ENCODE data around the gene SDR42E1.
"Not testable (repeated sequence)": the region's sequence is repeated elsewhere in the genome, so short reads cannot be mapped to it uniquely, and the experiment has no call there.

SDR42E1 gene

DNA sequence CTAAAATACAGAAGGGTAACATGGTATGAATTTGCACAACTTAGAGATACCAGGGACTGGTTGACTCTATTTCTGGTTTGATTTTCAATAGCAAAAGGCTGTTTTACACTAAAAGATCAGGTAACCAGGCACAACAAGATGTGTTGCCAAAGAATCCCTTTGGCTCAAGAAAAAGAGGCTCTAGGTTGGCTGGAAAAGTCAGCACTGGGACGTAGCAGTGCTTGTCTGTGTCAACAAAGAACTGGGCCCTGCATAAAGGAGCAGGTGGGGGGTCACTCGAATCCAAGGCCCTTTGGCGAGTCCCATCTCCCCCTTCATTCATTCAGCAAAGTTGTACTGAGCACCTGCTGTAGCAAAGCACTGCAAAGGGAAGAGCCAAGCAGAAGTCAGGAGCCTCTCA lies 18.4 kb downstream of the SDR42E1 start:
- no peak for DNase-seq (ENCODE audit: low read depth, low spot score)
- Histone ChIP-seq H3K9me3 (ENCODE audit: insufficient read depth, low read length) (no peaks in the 10 kb centered on the region), H3K9ac (ENCODE audit: insufficient read length, low read depth) (no peak overlapping the region), H3K36me3 (ENCODE audit: insufficient read depth, insufficient read length, low read length) (no peaks in the 10 kb centered on the region), H3K4me1 (ENCODE audit: insufficient read depth, insufficient read length) (no peaks in the 10 kb centered on the region), H3K27me3 (ENCODE audit: insufficient read depth, insufficient read length) (no peaks in the 10 kb centered on the region), H3K4me3 (ENCODE audit: insufficient read length, low read depth) (no peak overlapping the region)
- TF ChIP-seq YY1 (IDR thresholded peaks at IDR 0.05; ENCODE audit: insufficient read depth, insufficient read length) (no peak), SUZ12 (IDR thresholded peaks at IDR 0.05; ENCODE audit: extremely low read depth, insufficient read depth, insufficient read length) (no peak), ZNF274 (IDR thresholded peaks at IDR 0.05; ENCODE audit: low read depth, low read length) (no peak)

DNA sequence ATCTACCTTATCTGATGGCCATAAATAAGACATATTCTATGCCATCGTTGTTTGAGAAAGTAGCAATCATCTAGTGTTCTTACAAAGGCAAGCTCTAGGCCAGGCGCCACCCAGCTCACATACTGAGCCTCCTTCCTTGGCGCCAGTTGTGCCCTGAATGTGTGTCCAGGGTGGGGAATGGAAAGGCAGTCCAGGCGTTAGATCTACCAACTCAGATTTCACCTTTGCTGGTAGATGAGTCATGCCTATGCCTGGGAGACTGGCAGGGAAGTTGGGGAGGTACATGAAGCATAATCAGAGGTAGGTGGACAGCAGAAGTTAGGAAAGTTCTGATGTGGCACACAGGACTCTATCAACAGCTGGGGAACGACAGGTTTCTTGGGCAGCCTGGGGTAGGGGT lies 23.6 kb downstream of the SDR42E1 start:
- DNase-seq (ENCODE audit: low read depth, low spot score) = no peak
- H3K9ac ChIP-seq (ENCODE audit: insufficient read length, low read depth) = no peak overlapping the region
- TF ChIP-seq ZNF274 (IDR thresholded peaks at IDR 0.05; ENCODE audit: low read depth, low read length) = no peak
- TF ChIP-seq SUZ12 (IDR thresholded peaks at IDR 0.05; ENCODE audit: extremely low read depth, insufficient read depth, insufficient read length) = no peak
- TF ChIP-seq YY1 (IDR thresholded peaks at IDR 0.05; ENCODE audit: insufficient read depth, insufficient read length) = no peak
- no peaks in the 10 kb centered on the region for H3K27me3 ChIP-seq (ENCODE audit: insufficient read depth, insufficient read length)
- no peaks in the 10 kb centered on the region for H3K4me1 ChIP-seq (ENCODE audit: insufficient read depth, insufficient read length)
- H3K36me3 ChIP-seq (ENCODE audit: insufficient read depth, insufficient read length, low read length) = no peaks in the 10 kb centered on the region
- H3K4me3 ChIP-seq (ENCODE audit: insufficient read length, low read depth) = no peak overlapping the region
- no peaks in the 10 kb centered on the region for H3K9me3 ChIP-seq (ENCODE audit: insufficient read depth, low read length)

DNA sequence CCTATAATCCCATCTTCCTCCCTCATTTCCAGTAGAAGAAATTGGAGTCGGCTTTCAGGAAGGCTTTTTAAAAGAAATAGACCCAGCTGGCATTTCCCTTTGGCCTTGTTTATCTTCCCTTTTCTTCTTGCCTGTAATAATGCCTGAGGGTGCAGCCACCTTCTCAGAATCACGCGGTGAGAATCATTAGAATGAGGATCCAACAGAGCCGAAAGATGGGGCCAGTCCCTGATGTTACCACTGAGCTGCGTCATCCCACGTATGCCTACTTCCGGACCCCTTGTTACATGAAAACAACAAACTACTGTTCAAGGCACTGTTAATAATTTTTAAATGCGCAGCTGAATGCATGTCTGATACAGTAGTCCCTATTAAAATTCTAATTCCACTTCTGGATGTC lies 24.1 kb downstream of the SDR42E1 start:
- H3K9ac ChIP-seq (ENCODE audit: insufficient read length, low read depth) = no peak overlapping the region
- H3K36me3 ChIP-seq (ENCODE audit: insufficient read depth, insufficient read length, low read length) = no peaks in the 10 kb centered on the region
- no peaks in the 10 kb centered on the region for H3K4me1 ChIP-seq (ENCODE audit: insufficient read depth, insufficient read length)
- no peaks in the 10 kb centered on the region for H3K27me3 ChIP-seq (ENCODE audit: insufficient read depth, insufficient read length)
- no peaks in the 10 kb centered on the region for H3K9me3 ChIP-seq (ENCODE audit: insufficient read depth, low read length)
- no peak for TF ChIP-seq YY1 (IDR thresholded peaks at IDR 0.05; ENCODE audit: insufficient read depth, insufficient read length)
- TF ChIP-seq SUZ12 (IDR thresholded peaks at IDR 0.05; ENCODE audit: extremely low read depth, insufficient read depth, insufficient read length) = no peak
- no peak for TF ChIP-seq ZNF274 (IDR thresholded peaks at IDR 0.05; ENCODE audit: low read depth, low read length)
- DNase-seq (ENCODE audit: low read depth, low spot score) = no peak
- H3K4me3 ChIP-seq (ENCODE audit: insufficient read length, low read depth) = no peak overlapping the region

DNA sequence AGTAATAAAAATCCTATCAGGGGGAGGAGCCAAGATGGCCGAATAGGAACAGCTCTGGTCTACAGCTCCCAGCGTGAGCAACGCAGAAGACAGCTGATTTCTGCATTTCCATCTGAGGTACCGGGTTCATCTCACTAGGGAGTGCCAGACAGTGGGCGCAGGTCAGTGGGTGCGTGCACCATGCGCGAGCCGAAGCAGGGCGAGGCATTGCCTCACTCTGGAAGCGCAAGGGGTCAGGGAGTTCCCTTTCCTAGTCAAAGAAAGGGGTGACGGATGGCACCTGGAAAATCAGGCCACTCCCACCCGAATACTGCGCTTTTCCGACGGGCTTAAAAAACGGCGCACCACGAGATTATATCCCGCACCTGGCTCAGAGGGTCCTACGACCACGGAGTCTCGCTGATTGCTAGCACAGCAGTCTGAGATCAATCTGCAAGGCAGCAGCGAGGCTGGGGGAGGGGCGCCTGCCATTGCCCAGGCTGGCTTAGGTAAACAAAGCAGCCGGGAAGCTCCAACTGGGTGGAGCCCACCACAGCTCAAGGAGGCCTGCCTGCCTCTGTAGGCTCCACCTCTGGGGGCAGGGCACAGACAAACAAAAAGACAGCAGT lies 33.8 kb downstream of the SDR42E1 start:
- H3K4me1 ChIP-seq (ENCODE audit: insufficient read depth, insufficient read length); DNase-seq (ENCODE audit: low read depth, low spot score); H3K36me3 ChIP-seq (ENCODE audit: insufficient read depth, insufficient read length, low read length); H3K4me3 ChIP-seq (ENCODE audit: insufficient read length, low read depth); H3K27me3 ChIP-seq (ENCODE audit: insufficient read depth, insufficient read length); H3K9ac ChIP-seq (ENCODE audit: insufficient read length, low read depth): not testable (repeated sequence)
- peaks cover 48% of the 10 kb centered on the region for H3K9me3 ChIP-seq (ENCODE audit: insufficient read depth, low read length)

GRCh38 chr16:81975637-81976036 lies 35.6 kb downstream of the SDR42E1 start:
- Histone ChIP-seq H3K4me1 (ENCODE audit: insufficient read depth, insufficient read length) (no peaks in the 10 kb centered on the region), H3K27me3 (ENCODE audit: insufficient read depth, insufficient read length) (no peaks in the 10 kb centered on the region), H3K9me3 (ENCODE audit: insufficient read depth, low read length) (peaks cover 66% of the 10 kb centered on the region), H3K4me3 (ENCODE audit: insufficient read length, low read depth) (no peak overlapping the region), H3K9ac (ENCODE audit: insufficient read length, low read depth) (no peak overlapping the region), H3K36me3 (ENCODE audit: insufficient read depth, insufficient read length, low read length) (no peaks in the 10 kb centered on the region)
- TF ChIP-seq YY1 (IDR thresholded peaks at IDR 0.05; ENCODE audit: insufficient read depth, insufficient read length) (no peak), SUZ12 (IDR thresholded peaks at IDR 0.05; ENCODE audit: extremely low read depth, insufficient read depth, insufficient read length) (no peak), ZNF274 (IDR thresholded peaks at IDR 0.05; ENCODE audit: low read depth, low read length) (no peak)
- DNase-seq (ENCODE audit: low read depth, low spot score) = peak; percentile 43

DNA sequence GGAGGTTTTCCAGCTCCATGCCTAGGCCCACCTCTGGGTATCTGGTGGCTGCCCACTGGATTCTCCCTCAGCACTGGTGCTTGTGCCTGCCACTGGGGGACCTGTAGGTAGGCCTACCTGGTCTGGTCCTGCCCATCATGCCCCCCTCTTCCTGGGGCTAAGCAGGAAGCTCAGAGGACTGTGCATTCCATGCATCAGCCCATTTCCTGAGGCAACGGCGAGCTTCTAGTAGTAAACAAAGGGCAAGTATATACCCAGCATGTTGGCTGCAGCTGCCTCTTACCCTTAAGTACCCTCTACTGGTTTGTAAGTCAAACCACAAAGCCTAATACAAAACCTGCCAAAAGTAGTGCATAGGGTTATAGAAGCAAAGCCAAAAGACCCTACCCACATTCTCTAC lies 37.5 kb downstream of the SDR42E1 start:
- Histone ChIP-seq H3K4me3 (ENCODE audit: insufficient read length, low read depth) (no peak overlapping the region), H3K9ac (ENCODE audit: insufficient read length, low read depth) (no peak overlapping the region), H3K27me3 (ENCODE audit: insufficient read depth, insufficient read length) (no peaks in the 10 kb centered on the region), H3K9me3 (ENCODE audit: insufficient read depth, low read length) (peaks cover 76% of the 10 kb centered on the region), H3K4me1 (ENCODE audit: insufficient read depth, insufficient read length) (no peaks in the 10 kb centered on the region), H3K36me3 (ENCODE audit: insufficient read depth, insufficient read length, low read length) (no peaks in the 10 kb centered on the region)
- TF ChIP-seq YY1 (IDR thresholded peaks at IDR 0.05; ENCODE audit: insufficient read depth, insufficient read length) (no peak), ZNF274 (IDR thresholded peaks at IDR 0.05; ENCODE audit: low read depth, low read length) (no peak), SUZ12 (IDR thresholded peaks at IDR 0.05; ENCODE audit: extremely low read depth, insufficient read depth, insufficient read length) (no peak)
- peak; percentile 32 for DNase-seq (ENCODE audit: low read depth, low spot score)

DNA sequence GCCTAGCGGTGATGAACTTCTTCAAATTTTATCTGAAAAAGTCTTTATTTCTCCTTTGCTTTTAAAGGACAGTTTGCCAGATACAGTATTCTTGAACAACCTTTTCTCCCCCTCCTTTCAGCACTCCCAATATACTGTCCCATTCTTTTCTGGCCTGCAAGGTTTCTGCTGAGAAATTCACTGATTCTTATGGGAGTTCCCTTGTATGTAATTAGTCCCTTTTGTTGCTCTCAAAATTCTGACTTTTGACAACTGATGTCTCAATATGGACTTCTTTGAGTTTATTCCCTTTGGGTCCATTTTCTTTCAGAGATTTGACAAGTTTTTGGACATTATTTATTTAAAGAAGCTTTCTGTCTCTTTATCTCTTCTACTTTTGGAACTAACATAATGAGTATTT lies 39.4 kb downstream of the SDR42E1 start:
- no peak for DNase-seq (ENCODE audit: low read depth, low spot score)

More for the DNA sequence above, 39.4 kb downstream of the SDR42E1 start:
- no peak overlapping the region for H3K9ac ChIP-seq (ENCODE audit: insufficient read length, low read depth)
- H3K9me3 ChIP-seq (ENCODE audit: insufficient read depth, low read length) = peaks cover 71% of the 10 kb centered on the region
- H3K4me1 ChIP-seq (ENCODE audit: insufficient read depth, insufficient read length) = no peaks in the 10 kb centered on the region
- H3K4me3 ChIP-seq (ENCODE audit: insufficient read length, low read depth) = no peak overlapping the region
- H3K36me3 ChIP-seq (ENCODE audit: insufficient read depth, insufficient read length, low read length) = no peaks in the 10 kb centered on the region
- H3K27me3 ChIP-seq (ENCODE audit: insufficient read depth, insufficient read length) = no peaks in the 10 kb centered on the region
- TF ChIP-seq SUZ12 (IDR thresholded peaks at IDR 0.05; ENCODE audit: extremely low read depth, insufficient read depth, insufficient read length) = no peak
- TF ChIP-seq ZNF274 (IDR thresholded peaks at IDR 0.05; ENCODE audit: low read depth, low read length) = no peak
- TF ChIP-seq YY1 (IDR thresholded peaks at IDR 0.05; ENCODE audit: insufficient read depth, insufficient read length) = no peak

Data from NT2/D1 (cell line).